Activated naive CD8-positive, alpha-beta T cell treated with anti-CD3 and anti-CD28 coated beads, Interleukin-2, amount 10 ng/mL, durations not matched to agents 7 days and 5 days (primary cell): Measurements from ENCODE around the gene ZNF23. TPM values are rescaled to one million over a fixed set of nuclear protein-coding genes. Genes with fewer than 3 reads are reported as not detected.
"Not testable (repeated sequence)": the region's sequence is repeated elsewhere in the genome, so short reads cannot be mapped to it uniquely, and the experiment has no call there.

Experiments
- ATAC-seq: fragments of 150-1000 bp; cut with Tn5 transposase; one replicate; pipeline ENCODE4 v1.10.0; 2021; ENCODE audit warnings: low read depth, moderate library complexity
- POLR2A ChIA-PET: fragments of 350-600 bp; sonication (Branson Sonifier 250); formaldehyde crosslinking; loops from one replicate; lab custom pipeline; 2021; ENCODE audit warnings: antibody characterized with exemption; lab: Charles Lee
- DNase-seq: peaks from one replicate; pipeline ENCODE4 v3.0.0; 2021
- H3K27ac Mint-ChIP-seq: one replicate; pipeline ENCODE4 v1.8.0; 2022; ENCODE audit warnings: mild to moderate bottlenecking, mixed read lengths
- H3K27me3 Mint-ChIP-seq: one replicate; pipeline ENCODE4 v1.8.0; 2022; ENCODE audit warnings: mild to moderate bottlenecking, moderate library complexity, mixed read lengths
- H3K36me3 Mint-ChIP-seq: one replicate; pipeline ENCODE4 v1.8.0; 2021; ENCODE audit warnings: mild to moderate bottlenecking, mixed read lengths
- H3K4me1 Mint-ChIP-seq: one replicate; pipeline ENCODE4 v1.8.0; 2021; ENCODE audit warnings: mixed read lengths
- H3K4me3 Mint-ChIP-seq: one replicate; pipeline ENCODE4 v1.8.0; 2022; ENCODE audit warnings: mild to moderate bottlenecking, moderate library complexity, mixed read lengths
- H3K9me3 Mint-ChIP-seq: one replicate; pipeline ENCODE4 v1.8.0; 2021; ENCODE audit warnings: mixed read lengths
- total RNA-seq, 2 experiments: library from RNA; stranded (reverse); gene quantifications; one replicate each; pipeline ENCODE4 v1.2.3, GENCODE V29; 2021

The ZNF23 gene
- 10 to 100 TPM in 1 of 2 experiments, 1 to 10 TPM in 1; 9.6 to 10.5 TPM for total RNA-seq

DNA sequence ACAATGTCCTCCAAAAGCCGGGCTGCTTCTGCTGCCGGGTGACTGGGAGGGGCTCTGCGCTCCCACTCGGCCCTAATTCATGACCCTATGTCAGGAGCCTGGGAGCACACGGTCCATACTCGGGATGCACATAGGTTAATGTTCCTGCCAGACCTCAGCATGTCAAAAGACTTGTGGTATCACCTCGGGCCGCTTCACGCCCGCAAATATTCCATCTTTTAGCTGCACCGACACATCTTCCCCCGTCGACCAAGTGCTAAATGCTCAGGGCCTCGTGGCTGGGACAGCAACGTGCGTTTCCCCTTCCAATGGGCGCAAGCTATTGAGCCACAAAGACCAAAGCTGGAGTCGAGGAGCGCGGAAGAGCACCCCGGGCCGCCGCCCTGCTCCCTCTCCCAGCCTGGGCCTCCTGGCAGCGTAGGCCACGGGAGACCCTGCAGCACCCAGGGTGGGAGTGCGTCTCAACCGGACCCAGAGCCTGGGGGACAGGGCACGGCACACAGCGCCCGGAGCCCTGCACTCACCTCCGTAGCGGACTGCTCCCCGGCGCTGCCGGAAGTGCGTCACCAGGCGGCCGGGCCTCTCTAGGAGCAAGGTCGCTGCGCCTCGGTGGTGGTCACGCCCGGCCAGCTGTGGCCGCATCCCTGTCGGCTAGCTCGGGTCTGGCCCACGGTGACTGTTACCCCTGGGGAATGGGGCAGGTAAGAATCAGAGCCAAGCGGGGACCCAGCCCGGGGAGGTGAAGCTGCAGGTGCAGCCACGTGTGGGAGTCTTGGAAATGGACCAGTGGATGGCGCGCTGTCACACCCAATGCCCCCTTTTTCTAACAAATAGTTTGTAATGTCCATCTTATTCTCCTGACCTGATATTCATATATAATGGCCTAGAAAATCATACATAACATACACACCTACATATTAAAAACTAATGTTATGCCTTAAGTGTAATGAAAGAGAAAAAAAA is at the start of gene ZNF23:
Gene ZNF23, minus strand, starts transcription at position 562 of the 963 bp plus-strand sequence. CDS start 5,451 bp downstream, outside the sequence.
- POLR2A ChIA-PET, result interaction anchor here (0.6 to 1.3 kb wide), 4 partner anchors 21 to 687 kb away, joined by 3 to 16 read pairs (median 4); no protein-coding TSS in a partner anchor
- H3K27me3 Mint-ChIP-seq, result peaks cover 3% of the 10 kb centered on the region
- DNase-seq (peak; percentile 87), ATAC-seq (peak; percentile 97)
- H3K4me1 Mint-ChIP-seq, result peaks cover 22% of the 10 kb centered on the region
- H3K36me3 Mint-ChIP-seq, result no peaks in the 10 kb centered on the region
- no peaks in the 10 kb centered on the region for H3K9me3 Mint-ChIP-seq
- peak within 1 kb of the TSS; percentile 91 for H3K4me3 Mint-ChIP-seq
- H3K27ac Mint-ChIP-seq, result peak within 1 kb of the TSS; percentile 92

DNA sequence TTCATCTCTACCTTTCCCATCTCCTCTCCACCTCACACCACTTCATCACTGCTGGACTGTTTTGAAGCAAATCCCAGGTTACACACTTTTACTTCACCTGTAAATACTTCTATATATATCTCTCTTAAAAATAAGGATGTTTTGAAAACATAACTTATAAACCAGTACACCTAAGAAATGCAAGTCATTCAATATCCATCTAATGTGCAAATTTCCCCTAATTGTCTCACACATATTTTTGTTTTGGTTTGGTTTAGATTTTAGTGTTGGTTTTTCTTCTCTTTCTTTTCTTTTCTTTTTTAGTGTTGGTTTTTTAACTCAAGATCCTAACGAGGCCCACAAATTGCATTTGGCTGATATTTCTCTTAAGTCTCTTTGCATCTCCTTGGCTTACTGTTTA is 45.0 kb upstream of the ZNF23 start:
- POLR2A ChIA-PET, result no interaction called here
- H3K27ac Mint-ChIP-seq, result no peak overlapping the region
- ATAC-seq (no peak), DNase-seq (no peak)
- H3K36me3 Mint-ChIP-seq, result no peaks in the 10 kb centered on the region
- H3K9me3 Mint-ChIP-seq, result no peaks in the 10 kb centered on the region
- no peak overlapping the region for H3K4me3 Mint-ChIP-seq
- H3K4me1 Mint-ChIP-seq, result no peaks in the 10 kb centered on the region
- H3K27me3 Mint-ChIP-seq, result peaks cover 24% of the 10 kb centered on the region

DNA sequence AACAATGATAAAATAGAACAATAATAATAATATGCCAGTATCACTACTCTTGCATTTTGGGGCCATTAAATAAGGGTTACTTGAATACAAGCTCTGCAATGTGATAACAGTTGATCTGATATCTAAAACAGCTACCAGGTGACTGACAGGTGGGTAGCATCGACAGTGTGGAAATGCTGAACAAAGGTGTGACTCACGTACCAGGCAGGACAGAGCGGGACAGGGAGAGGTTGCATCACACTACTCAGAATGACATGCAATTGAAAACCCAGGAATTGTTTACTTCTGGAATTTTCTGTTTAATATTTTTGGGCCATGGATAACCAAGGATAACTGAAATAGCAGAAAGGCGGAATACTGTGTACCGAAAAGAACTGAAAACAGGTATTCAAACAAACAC is 42.9 kb upstream of the ZNF23 start:
- ATAC-seq (no peak), DNase-seq (no peak)
- no peaks in the 10 kb centered on the region for H3K36me3 Mint-ChIP-seq
- no peaks in the 10 kb centered on the region for H3K4me1 Mint-ChIP-seq
- no peaks in the 10 kb centered on the region for H3K9me3 Mint-ChIP-seq
- H3K27ac Mint-ChIP-seq, result no peak overlapping the region
- H3K27me3 Mint-ChIP-seq, result peaks cover 24% of the 10 kb centered on the region
- POLR2A ChIA-PET, result no interaction called here
- H3K4me3 Mint-ChIP-seq, result no peak overlapping the region

DNA sequence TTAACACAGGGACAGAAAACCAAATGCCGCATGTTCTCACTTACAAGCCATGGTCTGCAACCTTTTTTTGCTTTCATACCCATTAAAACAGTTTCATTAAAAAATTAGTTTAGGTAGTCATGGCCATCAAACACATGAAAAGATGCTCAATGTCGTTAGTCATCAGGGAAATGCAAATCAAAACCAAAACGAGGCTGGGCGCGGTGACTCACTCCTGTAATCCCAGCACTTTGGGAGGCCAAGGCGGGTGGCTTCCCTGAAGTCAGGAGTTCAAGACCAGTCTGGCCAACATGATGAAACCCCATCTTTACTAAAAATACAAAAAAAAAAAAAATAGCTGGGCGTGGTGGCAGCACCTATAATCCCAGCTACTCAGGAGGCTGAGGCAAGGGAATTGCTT is 42.0 kb upstream of the ZNF23 start:
- ATAC-seq, POLR2A ChIA-PET, H3K36me3 Mint-ChIP-seq, H3K4me1 Mint-ChIP-seq, H3K4me3 Mint-ChIP-seq, H3K27ac Mint-ChIP-seq, H3K9me3 Mint-ChIP-seq, DNase-seq: not testable (repeated sequence)
- peaks cover 24% of the 10 kb centered on the region for H3K27me3 Mint-ChIP-seq

DNA sequence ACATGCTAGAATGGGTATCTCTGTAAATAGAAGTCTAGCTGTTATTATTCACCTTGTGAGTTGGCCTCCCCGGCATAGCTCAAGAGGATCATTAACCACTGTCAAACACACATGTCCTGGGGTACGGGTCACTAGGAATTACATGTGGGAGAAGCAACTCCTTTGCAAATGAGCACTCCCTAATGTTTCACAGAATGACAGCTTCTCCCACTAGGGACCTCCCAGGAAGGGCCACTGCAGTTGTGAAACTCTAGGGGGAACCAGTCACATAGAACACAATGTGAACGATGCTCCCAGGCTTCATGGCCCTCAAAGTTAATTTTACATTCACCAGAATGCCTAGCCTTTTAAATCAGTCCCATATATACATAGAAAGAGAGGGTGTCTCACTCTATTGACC is 39.5 kb upstream of the ZNF23 start:
- POLR2A ChIA-PET, result no interaction called here
- H3K36me3 Mint-ChIP-seq, result no peaks in the 10 kb centered on the region
- ATAC-seq (no peak), DNase-seq (no peak)
- H3K27me3 Mint-ChIP-seq, result peaks cover 9% of the 10 kb centered on the region
- H3K4me3 Mint-ChIP-seq, result no peak overlapping the region
- peaks cover 3% of the 10 kb centered on the region for H3K4me1 Mint-ChIP-seq
- H3K9me3 Mint-ChIP-seq, result no peaks in the 10 kb centered on the region
- H3K27ac Mint-ChIP-seq, result no peak overlapping the region

DNA sequence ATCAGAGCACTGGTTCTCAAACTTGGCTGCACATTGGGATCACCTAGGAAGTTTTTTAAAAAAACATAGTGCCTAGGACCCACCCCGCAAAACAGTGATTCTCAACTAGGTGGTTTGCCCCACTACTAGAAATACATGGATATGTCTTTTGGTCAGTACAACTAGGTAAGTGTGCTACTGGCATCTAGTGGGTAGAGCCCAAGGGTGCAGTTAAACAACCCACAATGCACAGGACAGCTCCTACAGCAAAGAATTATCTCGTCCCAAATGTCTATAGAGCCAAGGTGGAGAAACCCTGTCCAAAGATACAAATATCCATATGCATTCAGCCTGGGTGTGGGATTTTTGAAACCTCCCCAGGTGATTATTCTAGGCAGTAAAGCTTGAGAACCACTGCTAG is 38.9 kb upstream of the ZNF23 start:
- Mint-ChIP-seq H3K9me3 (no peaks in the 10 kb centered on the region), H3K27ac (no peak overlapping the region), H3K4me3 (no peak overlapping the region), H3K4me1 (peaks cover 3% of the 10 kb centered on the region), H3K36me3 (no peaks in the 10 kb centered on the region), H3K27me3 (peaks cover 7% of the 10 kb centered on the region)
- POLR2A ChIA-PET, result no interaction called here
- DNase-seq (no peak), ATAC-seq (no peak)

DNA sequence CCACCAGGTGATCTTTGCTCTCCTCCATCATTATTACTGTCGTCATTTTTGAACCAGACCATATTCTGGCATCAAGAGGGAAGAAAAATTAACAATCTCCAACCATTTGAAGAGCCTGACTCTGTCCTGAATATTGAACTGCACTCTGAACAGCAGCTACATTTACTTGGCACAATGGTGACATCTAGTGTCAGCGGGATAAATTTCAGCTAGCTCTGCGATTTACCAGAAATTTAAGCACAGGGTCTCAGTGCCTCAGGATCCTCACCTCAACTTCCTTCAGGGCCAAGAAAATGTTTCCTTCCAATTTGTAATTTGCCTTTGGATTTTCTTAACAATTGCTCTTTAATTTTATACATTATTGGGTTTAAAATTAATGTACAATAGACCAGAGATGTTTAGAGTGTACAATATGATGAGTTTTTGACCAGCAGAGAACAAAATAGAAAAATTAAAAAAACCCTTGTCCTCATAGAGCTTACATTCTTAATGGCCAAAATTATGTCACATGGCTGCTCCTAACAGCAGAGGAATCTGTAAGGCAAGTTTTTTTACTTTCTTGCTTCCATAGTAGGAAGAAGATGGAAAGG is 37.8 kb upstream of the ZNF23 start:
- no peak overlapping the region for H3K4me3 Mint-ChIP-seq
- DNase-seq (no peak), ATAC-seq (peak; percentile 70)
- H3K9me3 Mint-ChIP-seq, result no peaks in the 10 kb centered on the region
- no peak overlapping the region for H3K27ac Mint-ChIP-seq
- POLR2A ChIA-PET, result no interaction called here
- no peaks in the 10 kb centered on the region for H3K36me3 Mint-ChIP-seq
- H3K27me3 Mint-ChIP-seq, result peaks cover 5% of the 10 kb centered on the region
- H3K4me1 Mint-ChIP-seq, result peaks cover 3% of the 10 kb centered on the region

DNA sequence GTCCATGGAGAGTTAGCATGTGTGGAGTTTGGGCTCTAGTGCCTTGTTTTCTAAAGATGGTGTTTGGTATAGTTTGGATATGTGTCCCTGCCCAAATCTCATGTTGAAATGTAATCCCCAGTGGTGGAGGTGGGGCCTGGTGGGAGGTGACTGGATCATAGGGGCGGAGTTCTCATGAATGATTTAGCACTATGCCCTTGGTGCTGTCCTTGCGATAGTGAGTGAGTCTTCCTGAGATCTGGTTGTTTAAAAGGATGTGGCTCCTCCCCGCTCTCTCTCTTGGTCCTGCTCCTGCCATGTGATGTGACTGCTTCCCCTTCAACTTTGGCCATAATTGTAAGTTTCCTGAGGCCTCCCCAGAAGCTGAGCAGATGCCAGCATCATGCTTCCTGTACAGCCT is 36.0 kb upstream of the ZNF23 start:
- peaks cover 3% of the 10 kb centered on the region for H3K4me1 Mint-ChIP-seq
- H3K4me3 Mint-ChIP-seq, result no peak overlapping the region
- no peak overlapping the region for H3K27ac Mint-ChIP-seq
- POLR2A ChIA-PET, result no interaction called here
- DNase-seq (no peak), ATAC-seq (no peak)
- no peaks in the 10 kb centered on the region for H3K9me3 Mint-ChIP-seq
- no peaks in the 10 kb centered on the region for H3K36me3 Mint-ChIP-seq
- peaks cover 4% of the 10 kb centered on the region for H3K27me3 Mint-ChIP-seq

DNA sequence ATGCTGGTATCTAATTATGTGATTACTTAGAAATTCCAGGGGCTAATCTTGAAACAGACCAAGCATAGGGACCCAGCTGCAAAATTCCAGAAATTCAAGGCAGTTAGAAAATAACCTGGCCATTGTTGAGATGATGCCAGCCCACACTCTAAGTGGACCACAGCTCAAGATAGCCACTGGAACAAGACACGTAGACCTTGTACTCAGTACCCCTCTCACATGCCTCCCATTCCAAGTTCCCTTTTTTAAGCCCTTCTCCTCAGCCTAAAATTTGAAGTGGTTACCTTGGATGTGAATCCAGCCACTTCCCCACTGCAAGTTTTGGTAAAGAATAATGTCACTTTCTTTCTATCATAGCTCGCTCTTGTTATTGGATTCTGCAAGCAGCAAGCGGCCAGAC is 31.2 kb upstream of the ZNF23 start:
- no peaks in the 10 kb centered on the region for H3K9me3 Mint-ChIP-seq
- POLR2A ChIA-PET, result no interaction called here
- peaks cover 2% of the 10 kb centered on the region for H3K27me3 Mint-ChIP-seq
- no peak for DNase-seq
- no peaks in the 10 kb centered on the region for H3K36me3 Mint-ChIP-seq
- H3K4me3 Mint-ChIP-seq, result no peak overlapping the region
- ATAC-seq, result no peak
- no peak overlapping the region for H3K27ac Mint-ChIP-seq
- H3K4me1 Mint-ChIP-seq, result no peaks in the 10 kb centered on the region

DNA sequence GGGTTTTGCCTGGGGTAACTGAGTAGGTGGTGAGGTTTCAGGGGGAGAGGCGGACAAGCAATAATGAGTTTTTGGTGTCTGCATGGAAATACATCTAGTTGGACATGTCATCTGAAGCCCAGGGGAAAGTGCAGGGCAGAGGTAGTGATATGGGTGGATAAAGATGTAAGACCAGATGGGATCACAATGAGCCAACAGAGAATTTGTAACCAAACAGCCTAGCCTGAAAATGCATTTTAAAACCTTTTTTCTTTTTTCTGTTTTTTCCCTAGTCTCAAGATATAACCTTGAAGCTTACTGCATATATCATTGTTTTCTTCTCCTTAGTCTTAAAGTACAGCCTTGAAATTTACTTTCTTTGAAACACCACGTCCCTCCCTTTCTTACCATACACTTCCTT is 30.7 kb upstream of the ZNF23 start:
- H3K27ac Mint-ChIP-seq, result no peak overlapping the region
- no peaks in the 10 kb centered on the region for H3K4me1 Mint-ChIP-seq
- H3K9me3 Mint-ChIP-seq, result no peaks in the 10 kb centered on the region
- DNase-seq, result no peak
- H3K4me3 Mint-ChIP-seq, result no peak overlapping the region
- POLR2A ChIA-PET, result no interaction called here
- ATAC-seq, result no peak
- peaks cover 2% of the 10 kb centered on the region for H3K27me3 Mint-ChIP-seq
- H3K36me3 Mint-ChIP-seq, result no peaks in the 10 kb centered on the region

DNA sequence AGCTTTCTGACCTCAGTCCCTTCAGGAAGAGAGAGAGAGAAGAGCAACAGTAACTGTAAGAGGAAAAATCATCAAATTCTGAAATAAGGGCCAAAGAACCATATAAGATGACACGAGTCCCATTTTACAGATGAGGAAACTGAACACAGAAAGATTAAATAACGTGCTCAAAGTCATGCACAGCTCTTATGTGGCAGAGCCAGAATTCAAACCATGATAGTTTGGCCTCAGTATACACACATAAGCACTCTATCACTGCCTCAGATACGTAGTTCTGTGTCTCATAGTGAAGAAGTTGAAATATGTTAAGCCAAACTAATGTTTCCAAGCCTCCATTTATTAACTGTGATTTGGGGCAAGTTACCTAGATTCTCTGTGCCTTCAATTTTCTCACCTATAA is 29.0 kb upstream of the ZNF23 start:
- DNase-seq, result no peak
- no peaks in the 10 kb centered on the region for H3K4me1 Mint-ChIP-seq
- no peak for ATAC-seq
- H3K27me3 Mint-ChIP-seq, result peaks cover 2% of the 10 kb centered on the region
- H3K27ac Mint-ChIP-seq, result no peak overlapping the region
- POLR2A ChIA-PET, result no interaction called here
- no peaks in the 10 kb centered on the region for H3K36me3 Mint-ChIP-seq
- H3K4me3 Mint-ChIP-seq, result no peak overlapping the region
- H3K9me3 Mint-ChIP-seq, result no peaks in the 10 kb centered on the region

DNA sequence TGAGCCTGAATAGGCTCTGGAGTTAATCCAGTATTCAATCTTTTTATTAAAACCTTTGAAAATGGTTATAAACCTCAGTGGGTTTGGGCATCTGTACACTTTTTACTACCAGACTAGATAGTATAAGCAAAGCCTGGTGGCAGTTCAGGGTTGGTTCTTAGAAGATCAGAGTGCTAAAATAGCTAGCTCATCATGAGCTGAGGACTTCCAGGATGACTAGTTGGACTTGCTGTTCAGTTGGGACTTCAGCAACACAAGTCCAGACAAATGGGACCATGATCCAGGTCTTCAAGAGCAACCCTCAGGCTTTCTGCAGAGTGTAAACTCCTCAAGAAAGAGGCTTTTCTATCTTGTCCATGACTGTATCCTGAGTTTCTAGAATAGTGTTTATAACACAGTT is 28.3 kb upstream of the ZNF23 start:
- H3K4me1 Mint-ChIP-seq, result no peaks in the 10 kb centered on the region
- DNase-seq, result no peak
- POLR2A ChIA-PET, result no interaction called here
- no peaks in the 10 kb centered on the region for H3K36me3 Mint-ChIP-seq
- no peaks in the 10 kb centered on the region for H3K9me3 Mint-ChIP-seq
- ATAC-seq, result no peak
- no peak overlapping the region for H3K27ac Mint-ChIP-seq
- H3K27me3 Mint-ChIP-seq, result peaks cover 2% of the 10 kb centered on the region
- H3K4me3 Mint-ChIP-seq, result no peak overlapping the region

DNA sequence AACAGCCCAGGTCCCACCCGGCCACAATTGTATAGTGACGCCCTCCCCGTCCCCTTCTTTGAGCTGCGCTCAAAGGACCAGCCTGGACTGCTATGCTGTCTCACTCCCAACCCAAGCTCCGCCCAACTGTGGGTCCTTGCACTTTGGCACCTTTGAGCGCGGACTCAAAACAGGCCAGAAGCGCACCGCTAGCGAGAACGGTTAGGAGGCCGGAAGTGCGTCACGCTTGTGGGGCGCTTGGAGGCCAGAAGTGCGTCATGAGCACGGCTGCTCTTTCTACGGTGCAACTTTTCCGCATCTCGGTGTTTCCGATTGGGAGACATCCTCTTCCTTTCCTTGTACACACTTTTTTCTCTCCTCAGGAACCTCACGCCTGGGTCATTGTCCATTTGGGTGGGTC is 27.1 kb upstream of the ZNF23 start, which contains the start of gene ZNF19:
Gene ZNF19, minus strand, starts transcription at position 203 of the 400 bp plus-strand sequence. CDS start 7,210 bp downstream, outside the sequence.
- DNase-seq, result no peak
- H3K27ac Mint-ChIP-seq, result no peak within 1 kb of the TSS
- H3K36me3 Mint-ChIP-seq, result no peaks in the 10 kb centered on the region
- no peaks in the 10 kb centered on the region for H3K9me3 Mint-ChIP-seq
- peaks cover 2% of the 10 kb centered on the region for H3K27me3 Mint-ChIP-seq
- POLR2A ChIA-PET, result no interaction called here
- no peak within 1 kb of the TSS for H3K4me3 Mint-ChIP-seq
- ATAC-seq, result no peak
- H3K4me1 Mint-ChIP-seq, result peaks cover 3% of the 10 kb centered on the region
